ENCODE data around the gene FAM20B. TPM values are rescaled to one million over a fixed set of nuclear protein-coding genes. Genes with fewer than 3 reads are reported as not detected.

Gene FAM20B
- total and polyA plus RNA-seq, 2 of the 13 experiments (the other 11 are each of a cell fraction or from before 2014, with no cell fraction given): 13.8 to 26.9 TPM

DNA sequence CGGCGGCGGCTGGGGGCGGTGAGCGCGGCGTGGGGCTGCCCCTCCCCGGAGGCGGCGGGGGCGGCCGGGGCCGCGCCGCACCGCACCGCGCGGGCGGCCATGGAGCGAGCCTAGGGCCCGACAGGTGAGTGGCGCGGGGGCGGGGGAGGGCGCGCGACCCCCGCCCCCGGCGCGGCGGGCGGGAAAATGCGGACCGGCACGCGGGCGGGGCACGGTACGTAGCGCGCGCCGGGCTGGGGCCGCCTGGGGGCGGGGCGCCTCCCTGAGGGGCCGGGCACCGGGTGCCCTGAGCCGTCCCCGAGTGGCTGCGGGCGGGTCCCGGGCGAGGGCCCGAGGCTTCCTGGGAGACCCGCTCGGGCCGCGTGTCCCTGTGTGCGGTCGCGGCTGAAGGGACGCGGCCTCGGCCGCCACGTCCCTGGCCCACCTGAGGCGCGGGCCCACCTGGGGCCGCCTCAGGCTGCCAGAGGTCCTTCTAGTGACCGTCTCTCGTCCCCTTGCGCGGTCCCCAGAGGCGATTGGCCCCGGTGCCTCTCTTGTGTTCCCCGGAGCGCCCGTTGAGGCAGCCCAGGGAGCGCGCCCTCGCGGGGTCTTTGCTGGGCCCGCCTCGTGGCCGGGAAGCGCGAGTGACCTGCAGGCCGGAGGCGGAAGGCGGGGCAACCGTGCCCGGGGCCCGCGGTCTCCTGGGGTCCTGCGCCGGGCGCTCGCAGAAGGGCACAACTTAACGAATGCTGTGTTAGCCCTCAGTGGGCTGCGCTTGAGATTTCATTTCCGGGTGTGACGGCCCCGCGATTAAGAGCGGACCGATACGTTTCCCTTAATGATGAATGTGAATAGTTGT, 500 bp downstream of the FAM20B start (continued):
- TF ChIP-seq, protein P1, sequence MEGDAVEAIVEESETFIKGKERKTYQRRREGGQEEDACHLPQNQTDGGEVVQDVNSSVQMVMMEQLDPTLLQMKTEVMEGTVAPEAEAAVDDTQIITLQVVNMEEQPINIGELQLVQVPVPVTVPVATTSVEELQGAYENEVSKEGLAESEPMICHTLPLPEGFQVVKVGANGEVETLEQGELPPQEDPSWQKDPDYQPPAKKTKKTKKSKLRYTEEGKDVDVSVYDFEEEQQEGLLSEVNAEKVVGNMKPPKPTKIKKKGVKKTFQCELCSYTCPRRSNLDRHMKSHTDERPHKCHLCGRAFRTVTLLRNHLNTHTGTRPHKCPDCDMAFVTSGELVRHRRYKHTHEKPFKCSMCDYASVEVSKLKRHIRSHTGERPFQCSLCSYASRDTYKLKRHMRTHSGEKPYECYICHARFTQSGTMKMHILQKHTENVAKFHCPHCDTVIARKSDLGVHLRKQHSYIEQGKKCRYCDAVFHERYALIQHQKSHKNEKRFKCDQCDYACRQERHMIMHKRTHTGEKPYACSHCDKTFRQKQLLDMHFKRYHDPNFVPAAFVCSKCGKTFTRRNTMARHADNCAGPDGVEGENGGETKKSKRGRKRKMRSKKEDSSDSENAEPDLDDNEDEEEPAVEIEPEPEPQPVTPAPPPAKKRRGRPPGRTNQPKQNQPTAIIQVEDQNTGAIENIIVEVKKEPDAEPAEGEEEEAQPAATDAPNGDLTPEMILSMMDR (CRISPR knock-in tag; IDR thresholded peaks at IDR 0.05): no peak
- TF ChIP-seq, protein P2, sequence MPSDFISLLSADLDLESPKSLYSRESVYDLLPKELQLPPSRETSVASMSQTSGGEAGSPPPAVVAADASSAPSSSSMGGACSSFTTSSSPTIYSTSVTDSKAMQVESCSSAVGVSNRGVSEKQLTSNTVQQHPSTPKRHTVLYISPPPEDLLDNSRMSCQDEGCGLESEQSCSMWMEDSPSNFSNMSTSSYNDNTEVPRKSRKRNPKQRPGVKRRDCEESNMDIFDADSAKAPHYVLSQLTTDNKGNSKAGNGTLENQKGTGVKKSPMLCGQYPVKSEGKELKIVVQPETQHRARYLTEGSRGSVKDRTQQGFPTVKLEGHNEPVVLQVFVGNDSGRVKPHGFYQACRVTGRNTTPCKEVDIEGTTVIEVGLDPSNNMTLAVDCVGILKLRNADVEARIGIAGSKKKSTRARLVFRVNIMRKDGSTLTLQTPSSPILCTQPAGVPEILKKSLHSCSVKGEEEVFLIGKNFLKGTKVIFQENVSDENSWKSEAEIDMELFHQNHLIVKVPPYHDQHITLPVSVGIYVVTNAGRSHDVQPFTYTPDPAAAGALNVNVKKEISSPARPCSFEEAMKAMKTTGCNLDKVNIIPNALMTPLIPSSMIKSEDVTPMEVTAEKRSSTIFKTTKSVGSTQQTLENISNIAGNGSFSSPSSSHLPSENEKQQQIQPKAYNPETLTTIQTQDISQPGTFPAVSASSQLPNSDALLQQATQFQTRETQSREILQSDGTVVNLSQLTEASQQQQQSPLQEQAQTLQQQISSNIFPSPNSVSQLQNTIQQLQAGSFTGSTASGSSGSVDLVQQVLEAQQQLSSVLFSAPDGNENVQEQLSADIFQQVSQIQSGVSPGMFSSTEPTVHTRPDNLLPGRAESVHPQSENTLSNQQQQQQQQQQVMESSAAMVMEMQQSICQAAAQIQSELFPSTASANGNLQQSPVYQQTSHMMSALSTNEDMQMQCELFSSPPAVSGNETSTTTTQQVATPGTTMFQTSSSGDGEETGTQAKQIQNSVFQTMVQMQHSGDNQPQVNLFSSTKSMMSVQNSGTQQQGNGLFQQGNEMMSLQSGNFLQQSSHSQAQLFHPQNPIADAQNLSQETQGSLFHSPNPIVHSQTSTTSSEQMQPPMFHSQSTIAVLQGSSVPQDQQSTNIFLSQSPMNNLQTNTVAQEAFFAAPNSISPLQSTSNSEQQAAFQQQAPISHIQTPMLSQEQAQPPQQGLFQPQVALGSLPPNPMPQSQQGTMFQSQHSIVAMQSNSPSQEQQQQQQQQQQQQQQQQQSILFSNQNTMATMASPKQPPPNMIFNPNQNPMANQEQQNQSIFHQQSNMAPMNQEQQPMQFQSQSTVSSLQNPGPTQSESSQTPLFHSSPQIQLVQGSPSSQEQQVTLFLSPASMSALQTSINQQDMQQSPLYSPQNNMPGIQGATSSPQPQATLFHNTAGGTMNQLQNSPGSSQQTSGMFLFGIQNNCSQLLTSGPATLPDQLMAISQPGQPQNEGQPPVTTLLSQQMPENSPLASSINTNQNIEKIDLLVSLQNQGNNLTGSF (CRISPR knock-in tag; IDR thresholded peaks at IDR 0.05): 0 out of 2 replicates have a peak, but pooled peaks have one; percentile 39
- TF ChIP-seq ZNF605 (CRISPR knock-in tag; IDR thresholded peaks at IDR 0.05) (peak; percentile 37; the same call in 1 of the 2 replicates), ZNF891 (CRISPR knock-in tag; IDR thresholded peaks at IDR 0.05) (peak; percentile 80; the same call in 1 of the 2 replicates), GLI4 (CRISPR knock-in tag; IDR thresholded peaks at IDR 0.05; ENCODE audit: borderline replicate concordance) (0 out of 2 replicates have a peak, but pooled peaks have one; percentile 47), ZNF780A (CRISPR knock-in tag; IDR thresholded peaks at IDR 0.05) (0 out of 2 replicates have a peak, but pooled peaks have one; percentile 42), FOXC1 (CRISPR knock-in tag; IDR thresholded peaks at IDR 0.05; ENCODE audit: borderline replicate concordance) (peak; percentile 78; the same call in 1 of the 2 replicates), SOX5 (CRISPR knock-in tag; IDR thresholded peaks at IDR 0.05; ENCODE audit: borderline replicate concordance) (0 out of 2 replicates have a peak, but pooled peaks have one; percentile 6)
- TF ChIP-seq, protein P3, sequence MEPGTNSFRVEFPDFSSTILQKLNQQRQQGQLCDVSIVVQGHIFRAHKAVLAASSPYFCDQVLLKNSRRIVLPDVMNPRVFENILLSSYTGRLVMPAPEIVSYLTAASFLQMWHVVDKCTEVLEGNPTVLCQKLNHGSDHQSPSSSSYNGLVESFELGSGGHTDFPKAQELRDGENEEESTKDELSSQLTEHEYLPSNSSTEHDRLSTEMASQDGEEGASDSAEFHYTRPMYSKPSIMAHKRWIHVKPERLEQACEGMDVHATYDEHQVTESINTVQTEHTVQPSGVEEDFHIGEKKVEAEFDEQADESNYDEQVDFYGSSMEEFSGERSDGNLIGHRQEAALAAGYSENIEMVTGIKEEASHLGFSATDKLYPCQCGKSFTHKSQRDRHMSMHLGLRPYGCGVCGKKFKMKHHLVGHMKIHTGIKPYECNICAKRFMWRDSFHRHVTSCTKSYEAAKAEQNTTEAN (CRISPR knock-in tag; conservative IDR thresholded peaks at IDR 0.05): peak; percentile 70; the same call in 1 of the 2 replicates
- TF ChIP-seq, protein P4, sequence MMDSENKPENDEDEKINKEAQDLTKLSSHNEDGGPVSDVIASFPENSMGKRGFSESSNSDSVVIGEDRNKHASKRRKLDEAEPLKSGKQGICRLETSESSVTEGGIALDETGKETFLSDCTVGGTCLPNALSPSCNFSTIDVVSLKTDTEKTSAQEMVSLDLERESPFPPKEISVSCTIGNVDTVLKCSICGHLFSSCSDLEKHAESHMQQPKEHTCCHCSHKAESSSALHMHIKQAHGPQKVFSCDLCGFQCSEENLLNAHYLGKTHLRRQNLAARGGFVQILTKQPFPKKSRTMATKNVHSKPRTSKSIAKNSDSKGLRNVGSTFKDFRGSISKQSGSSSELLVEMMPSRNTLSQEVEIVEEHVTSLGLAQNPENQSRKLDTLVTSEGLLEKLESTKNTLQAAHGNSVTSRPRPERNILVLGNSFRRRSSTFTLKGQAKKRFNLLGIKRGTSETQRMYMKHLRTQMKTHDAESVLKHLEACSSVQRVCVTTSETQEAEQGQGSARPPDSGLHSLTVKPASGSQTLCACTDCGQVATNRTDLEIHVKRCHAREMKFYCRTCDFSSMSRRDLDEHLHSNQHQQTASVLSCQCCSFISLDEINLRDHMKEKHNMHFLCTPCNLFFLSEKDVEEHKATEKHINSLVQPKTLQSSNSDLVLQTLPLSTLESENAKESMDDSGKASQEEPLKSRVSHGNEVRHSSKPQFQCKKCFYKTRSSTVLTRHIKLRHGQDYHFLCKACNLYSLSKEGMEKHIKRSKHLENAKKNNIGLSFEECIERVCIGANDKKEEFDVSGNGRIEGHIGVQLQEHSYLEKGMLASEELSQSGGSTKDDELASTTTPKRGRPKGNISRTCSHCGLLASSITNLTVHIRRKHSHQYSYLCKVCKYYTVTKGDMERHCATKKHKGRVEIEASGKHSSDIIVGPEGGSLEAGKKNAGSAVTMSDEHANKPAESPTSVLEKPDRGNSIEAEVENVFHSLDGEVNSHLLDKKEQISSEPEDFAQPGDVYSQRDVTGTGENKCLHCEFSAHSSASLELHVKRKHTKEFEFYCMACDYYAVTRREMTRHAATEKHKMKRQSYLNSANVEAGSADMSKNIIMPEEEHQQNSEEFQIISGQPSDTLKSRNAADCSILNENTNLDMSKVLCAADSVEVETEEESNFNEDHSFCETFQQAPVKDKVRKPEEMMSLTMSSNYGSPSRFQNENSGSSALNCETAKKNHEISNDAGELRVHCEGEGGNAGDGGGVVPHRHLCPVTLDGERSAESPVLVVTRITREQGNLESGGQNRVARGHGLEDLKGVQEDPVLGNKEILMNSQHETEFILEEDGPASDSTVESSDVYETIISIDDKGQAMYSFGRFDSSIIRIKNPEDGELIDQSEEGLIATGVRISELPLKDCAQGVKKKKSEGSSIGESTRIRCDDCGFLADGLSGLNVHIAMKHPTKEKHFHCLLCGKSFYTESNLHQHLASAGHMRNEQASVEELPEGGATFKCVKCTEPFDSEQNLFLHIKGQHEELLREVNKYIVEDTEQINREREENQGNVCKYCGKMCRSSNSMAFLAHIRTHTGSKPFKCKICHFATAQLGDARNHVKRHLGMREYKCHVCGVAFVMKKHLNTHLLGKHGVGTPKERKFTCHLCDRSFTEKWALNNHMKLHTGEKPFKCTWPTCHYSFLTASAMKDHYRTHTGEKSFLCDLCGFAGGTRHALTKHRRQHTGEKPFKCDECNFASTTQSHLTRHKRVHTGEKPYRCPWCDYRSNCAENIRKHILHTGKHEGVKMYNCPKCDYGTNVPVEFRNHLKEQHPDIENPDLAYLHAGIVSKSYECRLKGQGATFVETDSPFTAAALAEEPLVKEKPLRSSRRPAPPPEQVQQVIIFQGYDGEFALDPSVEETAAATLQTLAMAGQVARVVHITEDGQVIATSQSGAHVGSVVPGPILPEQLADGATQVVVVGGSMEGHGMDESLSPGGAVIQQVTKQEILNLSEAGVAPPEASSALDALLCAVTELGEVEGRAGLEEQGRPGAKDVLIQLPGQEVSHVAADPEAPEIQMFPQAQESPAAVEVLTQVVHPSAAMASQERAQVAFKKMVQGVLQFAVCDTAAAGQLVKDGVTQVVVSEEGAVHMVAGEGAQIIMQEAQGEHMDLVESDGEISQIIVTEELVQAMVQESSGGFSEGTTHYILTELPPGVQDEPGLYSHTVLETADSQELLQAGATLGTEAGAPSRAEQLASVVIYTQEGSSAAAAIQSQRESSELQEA (CRISPR knock-in tag; IDR thresholded peaks at IDR 0.05; ENCODE audit: not compliant biosample characterization): peak; percentile 49
